ENCODE results near the gene INSYN2B.

The INSYN2B gene

DNA sequence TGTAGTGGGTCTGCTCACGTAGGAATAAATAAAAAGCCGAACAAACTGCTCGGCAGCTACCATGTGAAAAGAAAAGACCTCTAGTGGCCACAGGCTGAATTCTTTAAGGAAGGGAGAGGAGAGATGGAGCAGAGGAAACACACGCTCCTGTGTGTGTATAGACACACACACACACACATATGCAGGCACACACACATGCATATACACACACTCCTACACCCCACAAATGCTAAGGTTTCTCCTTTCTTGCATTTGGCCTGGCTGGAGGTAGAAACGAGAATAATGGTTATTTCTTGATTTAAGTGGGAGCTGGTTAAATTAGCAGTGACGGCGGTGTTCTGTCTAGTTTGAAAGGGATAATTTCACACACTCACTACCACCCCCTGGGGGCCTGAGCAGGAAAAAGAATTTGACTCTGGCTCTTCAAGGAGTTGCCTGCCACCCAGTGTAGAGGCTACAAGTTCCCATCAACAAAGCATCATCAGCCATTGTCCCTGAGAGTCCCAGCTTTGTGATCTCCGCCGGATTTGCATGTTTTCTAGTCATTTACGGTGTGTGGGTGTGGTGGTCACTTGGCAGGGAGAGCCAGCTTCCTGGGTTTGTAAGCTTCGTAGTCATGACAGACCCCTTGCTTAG is at the start of gene INSYN2B:
INSYN2B (minus strand) TSS at position 78 of the 636 bp plus-strand sequence. CDS start 96,597 bp downstream, outside the sequence.
- TF ChIP-seq POLR2A (IDR thresholded peaks at IDR 0.05; ENCODE audit: low read depth, low read length): no peak
- DNase-seq (ENCODE audit: insufficient read length, low spot score): peak; percentile 58
- FAIRE-seq: no peak

DNA sequence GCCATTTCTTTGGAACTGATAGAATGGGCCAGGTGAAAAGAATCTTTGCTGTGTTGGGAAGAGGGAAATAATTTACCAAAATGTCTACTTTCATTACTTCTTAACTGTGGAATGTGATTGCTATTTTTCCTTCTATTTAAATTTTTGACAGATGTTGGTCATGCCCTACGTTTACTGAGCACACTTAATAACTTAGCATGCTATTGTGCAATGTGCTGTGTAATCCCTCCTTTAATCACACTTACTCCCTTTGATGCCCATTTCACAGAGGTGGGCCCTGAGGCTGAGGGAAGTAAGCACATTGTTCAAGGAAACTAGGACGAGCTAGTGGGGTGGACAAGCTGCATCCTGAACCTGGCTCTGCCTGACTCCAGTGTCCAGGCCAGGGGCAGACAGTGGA is 47.8 kb upstream of the INSYN2B start:
- FAIRE-seq: no peak
- no peak for DNase-seq (ENCODE audit: insufficient read length, low spot score)
- TF ChIP-seq POLR2A (IDR thresholded peaks at IDR 0.05; ENCODE audit: low read depth, low read length): no peak

DNA sequence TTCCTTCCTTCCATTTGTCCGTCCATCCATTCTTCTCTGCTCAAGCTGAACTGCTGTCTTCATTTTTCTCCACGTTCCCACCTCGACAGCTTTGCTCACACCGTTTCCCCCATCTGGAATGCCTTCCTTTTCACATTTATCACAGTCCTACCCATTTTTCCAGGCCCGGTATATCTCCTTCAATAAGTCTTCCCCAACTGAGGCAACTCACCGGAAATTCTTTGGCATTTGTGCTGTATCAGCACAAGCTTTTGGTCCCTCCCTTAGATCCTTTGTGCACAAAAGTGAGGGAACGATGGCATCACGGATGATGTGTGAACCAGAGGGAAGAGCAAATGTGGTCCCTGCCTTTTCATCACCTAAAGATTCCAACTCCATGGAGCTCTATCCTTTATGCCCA is 45.6 kb upstream of the INSYN2B start:
- no peak for FAIRE-seq
- no peak for TF ChIP-seq POLR2A (IDR thresholded peaks at IDR 0.05; ENCODE audit: low read depth, low read length)
- no peak for DNase-seq (ENCODE audit: insufficient read length, low spot score)

DNA sequence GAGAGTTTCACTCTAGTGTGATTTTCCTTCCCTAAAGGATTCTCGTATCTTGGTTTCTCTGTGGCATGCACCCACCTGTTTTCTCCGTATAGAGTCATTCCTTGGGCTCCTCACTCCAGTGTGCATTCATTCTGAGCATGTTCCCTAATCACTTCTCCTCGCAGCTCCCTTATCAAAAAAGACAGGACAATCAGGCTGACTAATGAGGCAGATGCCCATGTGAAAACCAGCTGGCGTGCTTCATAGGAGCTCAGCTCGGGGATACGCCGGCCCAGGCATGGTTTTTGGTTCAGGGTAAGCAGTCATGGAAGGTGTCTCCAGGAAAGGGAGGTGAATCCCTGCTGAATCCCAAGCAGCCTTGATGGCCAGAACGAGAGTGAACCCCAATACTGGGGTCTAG is 41.2 kb upstream of the INSYN2B start:
- DNase-seq (ENCODE audit: insufficient read length, low spot score) (no peak), FAIRE-seq (no peak)
- no peak for TF ChIP-seq POLR2A (IDR thresholded peaks at IDR 0.05; ENCODE audit: low read depth, low read length)

DNA sequence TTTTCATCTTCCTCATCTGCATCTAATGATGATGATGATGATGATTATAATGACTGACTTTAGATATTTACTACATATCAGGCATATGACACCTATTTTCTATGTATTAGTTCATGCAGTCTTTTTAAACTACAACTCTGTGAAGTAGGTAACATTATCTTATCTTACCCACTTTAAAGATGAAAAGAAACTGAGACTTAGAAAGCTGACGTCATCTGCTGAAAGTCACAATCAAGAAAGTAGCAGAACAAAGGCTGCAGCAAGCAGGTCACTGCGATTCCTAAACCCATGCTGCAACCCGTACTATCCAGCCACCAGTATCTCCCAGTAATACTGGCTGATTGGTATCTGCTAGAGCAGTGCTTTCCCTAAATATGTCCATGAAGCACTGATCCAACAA is 40.1 kb upstream of the INSYN2B start:
- TF ChIP-seq POLR2A (IDR thresholded peaks at IDR 0.05; ENCODE audit: low read depth, low read length): no peak
- FAIRE-seq (no peak), DNase-seq (ENCODE audit: insufficient read length, low spot score) (no peak)

DNA sequence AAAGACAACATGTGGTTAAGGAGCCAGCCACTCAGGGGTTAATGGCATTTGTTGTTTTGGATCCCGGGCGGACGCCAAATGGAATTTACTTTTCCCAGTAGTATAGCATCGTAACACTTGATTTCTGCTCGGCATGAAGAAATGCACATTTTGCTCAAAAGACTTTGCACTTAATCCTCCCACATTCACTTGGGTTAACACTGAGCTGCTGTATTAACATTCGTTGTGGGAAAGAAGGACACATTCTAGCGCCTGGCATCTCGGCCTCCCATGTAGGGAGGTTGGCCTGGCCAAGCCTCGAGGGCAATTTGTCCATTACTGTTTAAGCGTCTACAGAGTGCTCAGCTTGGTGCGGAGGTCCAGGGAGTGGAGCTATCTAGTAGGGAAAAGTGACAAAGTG is 32.3 kb upstream of the INSYN2B start:
- no peak for TF ChIP-seq POLR2A (IDR thresholded peaks at IDR 0.05; ENCODE audit: low read depth, low read length)
- DNase-seq (ENCODE audit: insufficient read length, low spot score) (no peak), FAIRE-seq (no peak)

DNA sequence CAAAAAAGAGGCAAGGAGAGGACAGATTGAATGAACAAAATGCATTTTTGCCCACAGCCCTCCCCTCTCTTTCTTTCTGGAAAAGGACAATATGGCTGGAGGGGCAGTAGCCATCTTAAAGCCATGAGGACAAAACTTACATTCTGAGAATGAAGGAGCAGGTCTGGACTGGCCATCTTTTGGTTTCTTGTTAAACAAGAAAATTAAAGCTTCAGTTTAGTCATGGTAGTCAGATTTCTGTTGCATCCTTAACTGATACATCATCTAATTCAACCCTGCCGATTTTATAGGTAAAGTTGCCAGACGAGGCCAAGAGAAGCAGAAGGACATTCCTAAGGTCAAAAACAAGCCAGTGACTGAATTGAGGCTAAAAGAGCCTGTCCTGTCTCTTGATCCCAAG is 31.5 kb upstream of the INSYN2B start:
- TF ChIP-seq POLR2A (IDR thresholded peaks at IDR 0.05; ENCODE audit: low read depth, low read length): no peak
- DNase-seq (ENCODE audit: insufficient read length, low spot score): no peak
- FAIRE-seq: no peak

DNA sequence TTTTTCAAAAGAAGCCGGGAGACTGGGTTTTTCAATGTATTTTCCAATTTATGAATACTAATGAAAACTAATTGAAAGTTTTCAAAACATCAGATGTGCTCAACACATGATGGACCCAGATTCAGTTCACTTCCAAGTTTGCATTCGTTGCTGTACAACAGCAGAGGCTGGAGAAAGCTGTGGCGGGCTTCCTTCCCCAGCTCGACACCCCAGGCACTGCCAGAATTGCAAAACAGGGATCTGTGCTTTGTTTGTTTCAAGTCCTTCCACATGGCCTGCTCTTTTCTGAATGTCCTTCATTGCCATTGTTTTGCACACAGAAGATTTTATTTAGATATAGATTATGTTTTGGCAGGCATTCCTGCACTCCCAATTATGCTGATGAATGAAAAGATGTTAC is 30.3 kb upstream of the INSYN2B start:
- TF ChIP-seq POLR2A (IDR thresholded peaks at IDR 0.05; ENCODE audit: low read depth, low read length): no peak

DNA sequence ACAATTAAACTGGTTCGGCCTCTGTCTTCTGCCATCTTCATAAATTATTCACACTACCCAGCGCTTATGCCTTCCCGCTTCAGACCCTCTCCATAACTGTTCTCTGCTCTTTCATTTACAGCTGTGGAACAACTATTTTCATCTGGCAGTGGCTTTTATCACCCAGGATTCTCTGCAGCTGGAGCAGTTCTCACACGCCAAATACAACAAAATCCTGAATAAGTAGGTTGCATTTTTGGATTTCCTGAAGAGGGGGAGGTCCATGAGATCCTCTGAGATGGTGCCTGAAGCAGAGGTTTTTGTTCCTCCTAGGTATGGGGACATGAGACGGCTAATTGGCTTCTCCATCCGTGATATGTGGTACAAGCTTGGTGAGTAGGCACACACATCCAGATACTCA is 28.1 kb upstream of the INSYN2B start:
- no peak for TF ChIP-seq POLR2A (IDR thresholded peaks at IDR 0.05; ENCODE audit: low read depth, low read length)
- DNase-seq (ENCODE audit: insufficient read length, low spot score): no peak
- no peak for FAIRE-seq

More for the DNA sequence above, 30.3 kb upstream of the INSYN2B start:
- FAIRE-seq (no peak), DNase-seq (ENCODE audit: insufficient read length, low spot score) (no peak)

DNA sequence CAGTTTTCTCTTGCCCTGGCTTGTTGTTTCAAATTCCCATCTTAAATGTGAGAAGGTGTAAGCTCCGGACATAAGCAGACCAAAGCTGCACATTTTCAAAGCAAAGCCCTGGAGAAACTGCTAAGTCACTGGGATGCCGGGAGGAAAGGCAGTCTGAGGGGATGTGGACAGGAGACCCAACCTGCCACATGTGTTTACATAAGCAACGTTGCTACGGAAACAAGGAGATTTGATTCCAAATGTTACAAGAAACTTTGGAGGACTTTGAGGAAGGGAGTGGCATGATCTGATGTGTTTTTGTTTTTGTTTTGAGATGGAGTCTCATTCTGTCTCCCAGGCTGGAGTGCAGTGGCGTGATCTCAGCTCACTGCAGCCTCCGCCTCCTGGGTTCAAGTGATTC is 25.7 kb upstream of the INSYN2B start:
- DNase-seq (ENCODE audit: insufficient read length, low spot score): no peak
- FAIRE-seq: no peak
- no peak for TF ChIP-seq POLR2A (IDR thresholded peaks at IDR 0.05; ENCODE audit: low read depth, low read length)

DNA sequence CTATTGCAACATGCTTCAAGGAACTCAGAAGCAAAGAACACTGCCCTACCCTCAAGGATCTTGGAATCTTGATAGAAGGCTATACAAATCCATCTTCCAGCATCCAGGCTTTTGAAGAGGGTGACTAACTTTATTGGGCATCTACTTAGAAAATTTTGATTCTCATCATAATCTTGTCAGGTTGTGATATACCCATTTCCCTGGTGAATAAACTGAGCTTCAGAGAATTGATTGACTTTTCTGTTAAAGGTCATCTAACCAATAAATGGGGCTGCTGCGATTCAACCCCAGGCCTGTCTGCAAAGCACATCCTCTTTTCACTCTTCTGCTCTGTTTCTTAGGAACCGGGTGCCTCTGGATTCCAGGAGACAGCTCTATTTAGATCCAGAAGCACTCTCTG is 19.9 kb upstream of the INSYN2B start:
- DNase-seq (ENCODE audit: insufficient read length, low spot score) (no peak), FAIRE-seq (no peak)
- no peak for TF ChIP-seq POLR2A (IDR thresholded peaks at IDR 0.05; ENCODE audit: low read depth, low read length)

DNA sequence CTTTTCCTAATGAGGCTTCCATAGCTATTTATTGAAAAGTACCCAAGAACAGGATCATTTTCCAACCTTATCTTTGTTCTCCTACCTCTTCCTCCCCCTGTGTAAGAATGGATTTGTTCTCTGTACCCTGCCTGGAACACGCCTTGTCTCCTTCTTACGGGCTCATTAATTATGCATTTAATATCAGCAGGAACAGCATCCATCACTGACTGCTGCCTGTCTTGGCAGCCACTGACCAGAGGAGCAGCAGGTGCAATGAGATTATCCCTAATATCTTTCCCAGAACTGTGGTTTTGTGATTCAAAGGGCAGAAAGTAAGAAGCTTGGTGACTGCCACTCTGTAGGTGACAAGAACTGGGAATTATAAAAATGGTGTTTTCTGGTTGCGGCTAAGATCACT is 19.3 kb upstream of the INSYN2B start:
- TF ChIP-seq POLR2A (IDR thresholded peaks at IDR 0.05; ENCODE audit: low read depth, low read length): no peak
- DNase-seq (ENCODE audit: insufficient read length, low spot score) (no peak), FAIRE-seq (no peak)

DNA sequence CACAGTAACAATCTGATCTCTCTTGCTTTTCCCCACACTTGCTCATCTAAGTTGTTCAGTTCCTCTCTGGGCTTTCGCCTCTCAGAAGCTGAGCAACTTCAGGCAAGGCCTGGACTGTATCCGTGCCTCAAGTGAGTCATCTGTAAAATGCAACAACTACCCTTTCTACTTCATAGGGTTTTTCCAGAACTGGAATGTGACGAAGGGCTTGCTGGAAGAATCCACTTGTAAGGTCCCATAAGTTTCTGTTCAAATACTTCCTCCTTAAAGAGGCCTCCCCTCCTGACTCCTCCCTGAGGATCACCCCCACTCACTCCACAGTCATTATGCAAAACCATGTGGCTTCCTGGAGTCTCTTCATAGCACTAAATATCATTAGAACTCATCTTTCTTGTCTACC is 17.5 kb upstream of the INSYN2B start:
- TF ChIP-seq POLR2A (IDR thresholded peaks at IDR 0.05; ENCODE audit: low read depth, low read length): no peak
- no peak for DNase-seq (ENCODE audit: insufficient read length, low spot score)
- no peak for FAIRE-seq

DNA sequence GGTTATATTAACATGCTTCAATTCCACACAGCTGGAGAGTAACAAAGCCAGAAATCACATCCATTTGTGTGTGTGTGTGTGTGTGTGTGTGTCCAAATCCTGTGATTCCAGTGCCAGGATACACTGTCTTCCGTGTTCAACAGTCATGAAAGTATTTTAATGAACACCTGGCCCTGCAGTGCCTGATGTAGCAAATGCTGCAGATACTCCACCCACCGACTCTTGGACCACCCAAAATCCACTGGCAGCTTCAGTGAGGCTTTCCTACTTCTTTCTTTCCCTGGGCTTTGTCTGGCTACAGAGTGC is 13.1 kb upstream of the INSYN2B start:
- DNase-seq (ENCODE audit: insufficient read length, low spot score) (no peak), FAIRE-seq (no peak)
- no peak for TF ChIP-seq POLR2A (IDR thresholded peaks at IDR 0.05; ENCODE audit: low read depth, low read length)

DNA sequence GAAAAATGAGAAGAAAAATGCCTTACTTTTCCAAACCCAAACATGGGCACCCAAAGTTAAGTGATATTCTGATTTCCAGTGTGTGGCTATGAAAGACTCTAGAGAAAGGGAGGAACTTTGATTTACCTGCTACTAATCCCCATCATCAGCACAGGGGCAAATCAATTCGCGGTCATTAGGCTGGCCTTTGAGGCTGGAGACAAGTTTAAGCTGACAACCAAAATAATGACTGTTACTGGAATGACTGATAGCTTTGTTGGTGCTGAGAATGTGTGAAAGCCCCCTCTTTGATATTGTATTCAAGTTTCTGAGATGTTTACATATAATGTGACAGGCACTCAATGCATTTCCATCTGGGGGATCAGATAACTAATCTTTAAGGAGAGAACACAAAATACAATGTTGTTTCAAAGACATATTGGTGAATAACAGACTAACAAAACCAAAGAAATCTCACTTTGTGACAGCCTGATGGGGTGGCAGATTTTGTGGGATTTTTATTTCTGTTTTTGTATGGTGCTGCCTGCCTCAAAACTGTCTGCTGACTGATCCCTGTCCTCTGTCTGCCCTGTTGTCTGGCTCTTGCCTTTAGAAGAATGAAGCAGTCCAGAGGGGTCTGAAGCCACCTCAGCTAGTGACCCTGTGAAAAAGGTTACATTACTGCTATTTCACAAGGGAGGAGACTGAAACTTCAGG is 12.6 kb upstream of the INSYN2B start:
- DNase-seq (ENCODE audit: insufficient read length, low spot score): no peak

More for the DNA sequence above, 12.6 kb upstream of the INSYN2B start:
- no peak for FAIRE-seq
- TF ChIP-seq POLR2A (IDR thresholded peaks at IDR 0.05; ENCODE audit: low read depth, low read length): no peak
